Measurements from ENCODE around the gene RASGRF1.

Gene RASGRF1

GRCh38 chr15:78925956-78926743 is 164.4 kb downstream of the RASGRF1 start:
- H3K4me3 ChIP-seq (ENCODE audit: low read length) = no peak overlapping the region
- no peak for DNase-seq (ENCODE audit: low read depth)
- TF ChIP-seq, protein P1, sequence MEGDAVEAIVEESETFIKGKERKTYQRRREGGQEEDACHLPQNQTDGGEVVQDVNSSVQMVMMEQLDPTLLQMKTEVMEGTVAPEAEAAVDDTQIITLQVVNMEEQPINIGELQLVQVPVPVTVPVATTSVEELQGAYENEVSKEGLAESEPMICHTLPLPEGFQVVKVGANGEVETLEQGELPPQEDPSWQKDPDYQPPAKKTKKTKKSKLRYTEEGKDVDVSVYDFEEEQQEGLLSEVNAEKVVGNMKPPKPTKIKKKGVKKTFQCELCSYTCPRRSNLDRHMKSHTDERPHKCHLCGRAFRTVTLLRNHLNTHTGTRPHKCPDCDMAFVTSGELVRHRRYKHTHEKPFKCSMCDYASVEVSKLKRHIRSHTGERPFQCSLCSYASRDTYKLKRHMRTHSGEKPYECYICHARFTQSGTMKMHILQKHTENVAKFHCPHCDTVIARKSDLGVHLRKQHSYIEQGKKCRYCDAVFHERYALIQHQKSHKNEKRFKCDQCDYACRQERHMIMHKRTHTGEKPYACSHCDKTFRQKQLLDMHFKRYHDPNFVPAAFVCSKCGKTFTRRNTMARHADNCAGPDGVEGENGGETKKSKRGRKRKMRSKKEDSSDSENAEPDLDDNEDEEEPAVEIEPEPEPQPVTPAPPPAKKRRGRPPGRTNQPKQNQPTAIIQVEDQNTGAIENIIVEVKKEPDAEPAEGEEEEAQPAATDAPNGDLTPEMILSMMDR (IDR thresholded peaks at IDR 0.05; ENCODE audit: insufficient read depth, low read depth, low read length, missing control alignments) = no peak

- H3K4me3 ChIP-seq (ENCODE audit: low read length) = no peak overlapping the region
- TF ChIP-seq, protein P1 (IDR thresholded peaks at IDR 0.05; ENCODE audit: insufficient read depth, low read depth, low read length, missing control alignments) = no peak
- no peak for DNase-seq (ENCODE audit: low read depth)
These were observed 165.4 kb downstream of the RASGRF1 start for GRCh38 chr15:78925076-78925624.

DNA sequence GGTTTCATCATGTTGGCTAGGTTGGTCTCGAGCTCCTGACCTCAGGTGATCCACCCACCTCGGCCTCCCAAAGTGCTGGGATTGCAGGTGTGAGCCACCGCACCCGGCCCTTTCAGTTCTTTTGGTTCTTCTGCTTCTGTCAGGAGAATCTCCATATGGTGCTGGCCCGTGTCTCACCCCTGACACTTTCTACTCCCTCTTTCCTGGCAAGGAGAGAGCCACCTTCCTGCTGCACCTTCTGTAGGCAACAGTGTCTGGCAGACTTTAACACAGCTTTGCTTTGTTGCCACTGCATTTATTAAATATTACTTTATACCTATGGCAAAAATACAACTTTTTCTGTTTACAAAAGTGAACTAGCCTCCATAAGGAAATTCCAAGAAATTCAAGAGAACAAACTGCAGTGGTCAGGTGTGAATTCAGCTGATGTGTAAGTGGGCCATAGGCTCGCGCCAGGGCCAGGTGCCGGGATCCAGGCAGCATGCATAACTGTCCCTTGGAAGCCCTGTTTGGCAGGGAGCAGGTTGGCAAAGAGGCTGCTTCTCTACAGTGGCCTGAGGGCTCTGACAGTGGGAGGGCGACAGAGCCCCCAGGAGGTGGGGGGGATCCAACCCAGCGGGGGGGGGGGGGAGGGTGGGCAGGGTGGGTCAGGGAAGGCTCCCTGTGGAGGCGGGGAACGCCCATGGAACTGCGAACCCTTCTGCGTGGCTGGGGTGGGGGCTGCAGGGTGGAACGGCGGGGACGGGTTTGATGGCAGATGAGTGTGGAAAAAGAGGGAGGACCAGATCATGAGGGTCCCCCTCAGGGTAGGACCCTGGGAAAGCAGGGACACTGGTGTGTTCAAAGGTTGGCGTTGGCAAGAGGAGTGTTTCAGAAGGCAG is 166.9 kb downstream of the RASGRF1 start:
- DNase-seq (ENCODE audit: low read depth) = no peak
- no peak overlapping the region for H3K4me3 ChIP-seq (ENCODE audit: low read length)
- TF ChIP-seq, protein P1 (IDR thresholded peaks at IDR 0.05; ENCODE audit: insufficient read depth, low read depth, low read length, missing control alignments) = no peak

DNA sequence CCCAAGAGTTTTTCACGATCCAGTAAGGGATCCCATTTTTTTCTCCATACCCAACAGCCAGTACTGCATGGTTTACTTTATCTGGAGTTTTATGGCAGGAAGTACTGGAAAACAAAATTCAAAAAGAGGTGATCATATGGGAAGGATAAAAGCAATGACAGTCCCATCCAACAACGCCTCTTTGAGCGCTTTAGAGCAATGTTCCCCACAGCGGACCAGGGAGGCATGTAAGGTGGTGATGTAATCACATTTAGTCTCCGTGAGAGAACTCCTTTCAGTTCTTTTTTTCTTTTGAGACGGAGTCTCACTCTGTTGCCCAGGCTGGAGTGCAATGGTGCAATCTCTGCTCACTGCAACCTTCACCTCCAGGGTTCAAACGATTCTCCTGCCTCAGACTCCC is 167.6 kb downstream of the RASGRF1 start:
- H3K4me3 ChIP-seq (ENCODE audit: low read length) = no peak overlapping the region
- no peak for DNase-seq (ENCODE audit: low read depth)
- TF ChIP-seq, protein P1 (IDR thresholded peaks at IDR 0.05; ENCODE audit: insufficient read depth, low read depth, low read length, missing control alignments) = no peak

DNA sequence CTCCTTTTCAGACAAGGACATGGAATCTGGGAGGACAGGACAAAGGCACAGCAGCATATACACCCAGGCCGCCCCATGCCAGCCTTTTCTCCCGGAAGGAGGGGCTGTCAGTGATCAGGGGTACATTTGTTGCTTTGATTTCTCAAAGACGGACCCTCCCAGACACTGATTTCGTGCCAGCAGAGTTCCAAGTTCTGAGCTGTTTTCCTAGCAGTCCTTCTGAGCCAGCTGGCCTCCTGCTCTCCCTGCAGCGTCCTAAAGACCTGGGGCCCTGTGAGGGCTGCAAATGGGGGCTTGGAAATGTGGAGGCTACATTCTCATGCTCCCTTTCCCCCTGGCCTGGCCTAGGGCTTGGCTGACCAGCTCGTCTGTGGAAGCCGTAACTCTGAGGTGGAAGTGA is 168.1 kb downstream of the RASGRF1 start:
- DNase-seq (ENCODE audit: low read depth) = no peak
- TF ChIP-seq, protein P1 (IDR thresholded peaks at IDR 0.05; ENCODE audit: insufficient read depth, low read depth, low read length, missing control alignments) = no peak
- no peak overlapping the region for H3K4me3 ChIP-seq (ENCODE audit: low read length)

DNA sequence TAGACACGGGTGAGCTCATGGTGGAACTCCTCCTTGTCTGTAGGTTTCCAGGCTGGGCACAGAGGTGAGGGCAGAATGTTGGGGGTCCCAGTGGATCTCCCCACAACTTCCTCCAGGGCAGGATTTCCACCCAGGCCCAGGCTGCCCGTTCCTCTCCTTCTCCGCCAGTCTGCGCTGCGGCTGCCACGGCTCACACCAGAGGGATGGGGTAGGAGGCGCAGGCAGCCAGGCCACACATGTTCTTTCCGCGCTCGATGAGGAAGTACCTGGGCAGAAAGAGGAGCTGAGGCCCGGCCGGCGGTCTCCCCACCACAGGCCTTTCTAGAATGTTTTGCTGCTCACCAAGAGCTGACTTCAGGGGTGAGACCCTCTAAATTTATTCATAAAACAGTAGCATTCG is 168.6 kb downstream of the RASGRF1 start:
- DNase-seq (ENCODE audit: low read depth) = no peak
- H3K4me3 ChIP-seq (ENCODE audit: low read length) = no peak overlapping the region
- TF ChIP-seq, protein P1 (IDR thresholded peaks at IDR 0.05; ENCODE audit: insufficient read depth, low read depth, low read length, missing control alignments) = no peak

Data from epithelial cell of esophagus (primary cell).